GM23248 (cell line): ENCODE results near the gene CYP51A1.

Experiments used
- EZH2 ChIP-seq: fragments of 200-600 bp; sonication (generic); IDR thresholded peaks from 2 replicates; pipeline ENCODE4 v1.6.1; 2018; ENCODE audit warnings: antibody characterized with exemption, mild to moderate bottlenecking; ENCODE audit not compliant: insufficient read depth, poor library complexity, severe bottlenecking
- EZH2phosphoT487 ChIP-seq: fragments of 200-600 bp; sonication (generic); IDR thresholded peaks from 2 replicates; pipeline ENCODE4 v1.6.1; 2018; ENCODE audit warnings: antibody characterized with exemption, moderate library complexity, mild to moderate bottlenecking, low read depth; ENCODE audit not compliant: insufficient read depth

DNA sequence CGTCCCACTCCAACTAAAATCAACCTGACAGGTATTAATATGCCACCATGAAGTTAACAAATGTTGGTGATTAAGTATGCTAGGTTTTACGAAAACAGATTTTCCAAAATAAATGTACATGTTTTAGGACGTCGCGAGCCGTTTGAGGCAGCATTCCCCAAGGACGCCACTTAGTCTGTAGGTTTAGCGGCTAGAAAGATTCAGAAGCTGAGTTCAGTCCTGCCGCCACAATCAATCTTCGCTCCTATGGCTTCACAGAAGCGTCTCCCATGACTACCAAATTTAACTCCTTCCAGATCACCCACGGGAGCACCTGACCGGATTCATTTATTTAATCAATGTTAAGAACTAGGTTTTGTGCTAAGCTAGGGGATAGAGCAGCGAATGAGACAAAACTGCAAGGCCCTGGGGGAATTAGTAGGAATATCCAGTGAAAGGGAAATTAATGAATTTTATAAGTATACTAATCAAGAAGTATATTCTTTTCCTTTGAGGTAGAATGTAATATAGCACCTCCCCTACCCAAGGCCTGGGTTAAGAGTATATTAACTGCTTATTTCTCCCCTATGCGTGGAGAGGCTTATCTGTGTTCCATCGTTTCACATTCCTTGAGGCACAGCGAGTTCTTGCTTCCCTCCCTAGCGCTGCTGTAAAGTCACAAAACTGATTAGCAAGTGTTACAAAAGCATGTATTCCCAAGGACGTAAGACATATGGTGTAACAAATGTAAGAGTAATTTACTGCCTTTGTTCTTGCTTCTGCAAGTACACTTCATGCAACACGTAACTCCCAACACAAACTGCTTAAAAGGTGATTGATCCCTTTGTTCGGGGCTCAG lies 994 bp upstream of the CYP51A1 start:
- no peak for TF ChIP-seq EZH2phosphoT487
- TF ChIP-seq EZH2, result no peak
